ENCODE data around the gene MACROD2.

Gene MACROD2

GRCh38 chr20:14724036-14724435 lies 728.7 kb downstream of the MACROD2 start:
- DNase-seq: no peak

DNA sequence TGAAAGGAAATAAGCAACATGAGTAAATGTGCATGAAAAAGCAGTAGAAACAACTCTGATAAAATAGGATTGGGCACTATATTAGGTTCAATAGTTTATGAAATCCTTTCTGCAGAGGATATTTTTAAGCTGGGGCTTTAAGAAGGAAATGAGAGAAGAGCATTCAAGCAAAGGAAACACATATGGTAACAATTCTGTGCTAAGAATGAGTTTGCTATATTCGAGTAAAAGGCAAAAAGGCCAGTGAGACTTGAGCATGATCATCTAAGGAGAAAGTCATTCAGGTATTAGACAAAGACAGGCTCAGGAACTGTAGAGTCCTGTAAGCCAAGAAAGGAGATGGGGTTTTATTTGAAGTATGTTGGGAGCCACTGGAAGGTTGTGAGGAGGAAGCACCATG lies 729.2 kb downstream of the MACROD2 start:
- no peak for DNase-seq

DNA sequence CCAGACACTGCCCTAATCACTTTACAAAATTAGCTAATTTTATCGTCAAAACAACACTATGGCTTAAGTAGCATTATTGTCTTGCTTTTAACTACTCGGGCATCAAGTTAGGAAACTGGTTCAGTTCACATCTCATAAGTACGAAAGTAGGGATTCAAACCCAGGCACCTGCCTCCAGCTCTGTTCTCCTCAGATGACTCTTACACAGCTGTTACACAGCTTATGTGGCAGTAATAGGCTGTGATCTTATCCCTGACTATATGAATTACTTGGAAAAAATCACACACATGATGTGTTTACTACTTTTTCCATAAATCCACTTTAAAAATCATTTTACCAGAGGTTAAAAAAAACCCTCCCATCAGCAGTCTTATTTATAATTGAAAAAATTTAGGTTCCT lies 731.3 kb downstream of the MACROD2 start:
- DNase-seq: no peak

GRCh38 chr20:14727485-14728150 lies 732.3 kb downstream of the MACROD2 start:
- no peak for DNase-seq

DNA sequence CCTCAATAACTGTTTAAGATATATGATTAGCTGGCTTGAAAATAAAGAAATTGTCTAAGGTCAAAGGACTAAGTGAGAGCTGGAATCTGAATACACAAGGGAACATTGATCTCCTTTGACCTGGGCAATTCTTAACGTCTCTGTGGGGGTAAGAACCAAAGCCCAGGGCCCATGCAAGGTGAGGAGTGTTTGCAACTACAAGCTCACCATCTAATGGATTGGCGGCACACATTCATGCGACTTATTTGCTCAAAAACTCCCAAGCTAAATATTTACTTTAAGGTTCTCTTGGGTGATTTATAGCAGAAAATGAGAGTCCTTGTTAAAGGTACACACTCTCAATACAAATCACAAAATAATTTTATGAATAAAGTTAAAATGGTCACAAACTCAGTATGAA lies 734.1 kb downstream of the MACROD2 start:
- DNase-seq: no peak

GRCh38 chr20:14732343-14732742 lies 737.0 kb downstream of the MACROD2 start:
- DNase-seq: no peak

- DNase-seq: no peak
Measured at GRCh38 chr20:14732996-14733395, 737.7 kb downstream of the MACROD2 start.

GRCh38 chr20:14740380-14740779 lies 745.1 kb downstream of the MACROD2 start:
- DNase-seq: no peak

- no peak for DNase-seq
Measured at GRCh38 chr20:14741616-14742015, 746.3 kb downstream of the MACROD2 start.

DNA sequence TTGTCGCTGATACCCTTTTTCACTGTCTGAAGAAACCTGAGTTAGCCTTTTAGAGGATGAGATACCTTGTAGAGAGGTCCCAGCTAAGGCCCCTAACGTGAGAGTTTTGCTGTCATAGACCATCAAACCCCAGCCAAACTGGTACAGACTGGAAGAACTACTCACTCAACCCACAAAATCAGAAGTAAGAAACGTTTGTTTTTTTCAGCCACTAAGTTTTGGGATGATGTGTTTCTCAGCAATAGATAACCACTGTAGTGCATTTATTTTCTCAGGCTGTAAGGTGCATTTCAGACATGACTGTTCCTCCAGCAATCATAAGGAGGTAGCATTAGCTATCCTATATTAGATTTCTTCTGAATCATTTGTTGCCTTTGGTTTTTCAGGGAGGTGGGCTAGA lies 749.4 kb downstream of the MACROD2 start:
- no peak for DNase-seq

DNA sequence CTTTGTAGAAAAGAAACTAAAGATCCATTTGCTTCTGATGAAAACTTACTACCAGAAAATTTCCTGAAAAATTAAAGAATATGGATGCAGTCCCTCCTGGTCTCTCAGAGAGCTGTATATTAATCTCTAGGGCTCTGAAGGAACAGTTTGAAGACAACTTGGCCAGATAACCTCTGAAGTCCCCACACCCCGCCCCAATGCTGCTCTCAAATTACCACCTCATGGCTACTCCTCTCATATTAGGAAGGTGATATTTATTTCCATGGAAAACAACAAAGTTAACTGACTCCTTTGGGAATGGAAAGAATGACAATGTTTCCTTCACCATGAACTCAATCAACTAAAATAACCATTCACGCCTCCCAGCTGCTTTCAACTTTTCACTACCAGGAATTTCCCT lies 750.5 kb downstream of the MACROD2 start:
- no peak for DNase-seq

- DNase-seq: no peak
Measured at GRCh38 chr20:14751191-14751590, 755.9 kb downstream of the MACROD2 start.

DNA sequence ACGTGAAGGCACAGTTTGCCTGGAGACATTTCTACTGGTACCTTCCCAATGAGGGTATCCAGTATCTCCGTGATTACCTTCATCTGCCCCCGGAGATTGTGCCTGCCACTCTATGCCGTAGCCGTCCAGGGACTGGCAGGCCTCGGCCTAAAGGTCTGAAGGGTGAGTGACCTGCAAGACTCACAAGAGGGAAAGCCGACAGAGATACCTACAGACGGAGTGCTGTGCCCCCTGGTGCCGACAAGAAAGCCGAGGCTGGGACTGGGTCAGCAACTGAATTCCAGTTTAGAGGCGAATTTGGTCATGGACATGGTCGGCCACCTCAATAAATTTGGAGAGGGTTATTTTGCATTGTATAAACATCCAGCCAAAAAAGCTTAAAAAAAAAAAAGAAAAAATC lies 762.4 kb downstream of the MACROD2 start:
- no peak for DNase-seq

DNA sequence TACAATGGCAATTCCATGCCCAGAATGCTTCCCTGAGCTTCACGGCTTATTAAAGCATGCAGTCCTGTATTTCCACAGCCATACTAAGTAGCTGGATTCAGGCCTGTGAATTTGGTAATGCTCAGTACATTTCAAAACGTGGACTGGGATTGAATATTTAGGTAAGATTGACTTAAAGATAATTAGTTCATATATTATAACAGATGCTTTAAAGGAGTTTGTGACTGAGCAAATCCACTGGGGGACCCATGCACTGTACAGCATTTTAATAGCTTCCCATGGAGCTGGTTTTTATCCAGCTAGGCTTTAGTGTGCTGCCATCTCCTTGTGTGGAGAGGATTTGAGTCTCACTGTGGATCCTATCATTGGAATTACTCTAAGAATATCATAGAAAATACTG lies 763.0 kb downstream of the MACROD2 start:
- DNase-seq: no peak

DNA sequence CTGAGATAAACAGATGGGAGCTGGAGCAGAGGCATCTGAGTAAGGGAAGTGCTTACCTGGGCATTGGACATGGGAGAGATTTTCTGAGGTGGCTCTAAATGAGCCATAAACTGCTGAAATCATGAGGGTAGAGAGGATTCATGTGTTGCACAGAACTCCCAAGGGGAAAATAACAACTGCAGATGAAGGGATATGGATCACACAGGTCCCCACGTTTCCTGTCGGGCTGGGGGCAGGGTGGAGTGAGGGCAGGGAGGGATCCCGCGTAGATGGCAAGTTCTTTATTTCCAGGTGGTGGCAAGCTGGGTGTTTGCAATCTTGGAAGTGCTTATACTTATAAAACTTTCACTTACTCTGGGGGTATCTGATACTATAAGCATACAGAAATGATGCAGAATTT lies 764.7 kb downstream of the MACROD2 start:
- DNase-seq: no peak

DNA sequence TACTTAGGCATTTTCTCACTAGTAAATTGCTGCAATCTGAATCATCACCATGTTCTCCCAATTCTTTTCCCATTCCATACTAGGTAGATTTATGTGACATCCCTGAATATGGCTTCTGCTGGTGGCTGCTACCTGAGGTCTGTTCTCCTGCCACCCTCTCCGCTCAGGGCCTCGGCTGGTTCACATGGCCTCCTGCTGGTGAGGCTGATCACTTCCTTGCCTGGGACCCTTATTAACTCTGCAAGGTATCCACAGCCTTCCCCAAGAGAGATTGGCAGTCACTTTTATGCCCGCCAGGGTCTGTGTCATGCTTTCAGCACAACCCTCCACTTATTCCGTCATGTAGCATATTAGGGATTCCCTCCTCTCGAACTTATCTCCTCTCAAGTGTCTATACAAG lies 766.6 kb downstream of the MACROD2 start:
- no peak for DNase-seq

DNA sequence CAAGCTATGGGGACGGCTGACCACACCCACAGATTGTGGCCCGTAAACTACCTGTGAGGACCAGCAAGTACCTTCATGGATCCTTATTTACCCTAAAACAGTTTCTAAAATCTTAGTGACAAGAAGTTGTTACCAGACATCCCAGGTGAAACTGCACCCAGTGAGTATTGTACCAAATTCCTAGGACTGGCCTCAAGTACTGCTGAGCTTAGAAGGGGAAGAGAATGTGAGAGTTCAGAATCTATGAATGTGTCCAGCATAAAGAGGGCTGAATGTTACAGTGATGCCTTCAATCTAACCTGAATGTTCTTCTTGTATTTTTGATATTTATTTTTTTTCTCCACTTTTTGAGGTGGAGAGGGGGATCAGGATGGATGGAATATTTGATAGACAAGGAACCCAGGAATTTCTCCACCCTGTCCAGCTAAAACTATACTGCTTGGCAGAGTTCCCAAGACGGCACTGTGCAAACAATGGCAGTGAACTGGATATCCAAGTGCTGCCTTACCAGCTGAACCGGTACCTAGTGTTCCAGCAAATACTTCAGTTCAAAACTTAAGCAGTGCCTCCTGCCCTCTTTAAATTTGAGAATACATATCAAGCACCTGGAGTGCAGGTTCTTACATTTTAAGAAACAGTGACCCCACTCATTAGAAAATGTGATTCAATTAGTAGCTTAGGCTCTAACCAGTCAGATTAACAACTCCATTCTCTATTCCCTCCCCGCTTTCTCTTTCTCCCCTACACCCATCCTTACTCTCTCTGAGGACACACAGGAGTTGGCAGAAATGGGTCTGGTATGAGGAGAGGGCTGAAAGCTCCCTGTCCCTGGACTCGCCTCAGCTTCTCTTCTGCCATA lies 769.4 kb downstream of the MACROD2 start:
- no peak for DNase-seq

GRCh38 chr20:14765370-14765701 lies 770.0 kb downstream of the MACROD2 start:
- DNase-seq: no peak

DNA sequence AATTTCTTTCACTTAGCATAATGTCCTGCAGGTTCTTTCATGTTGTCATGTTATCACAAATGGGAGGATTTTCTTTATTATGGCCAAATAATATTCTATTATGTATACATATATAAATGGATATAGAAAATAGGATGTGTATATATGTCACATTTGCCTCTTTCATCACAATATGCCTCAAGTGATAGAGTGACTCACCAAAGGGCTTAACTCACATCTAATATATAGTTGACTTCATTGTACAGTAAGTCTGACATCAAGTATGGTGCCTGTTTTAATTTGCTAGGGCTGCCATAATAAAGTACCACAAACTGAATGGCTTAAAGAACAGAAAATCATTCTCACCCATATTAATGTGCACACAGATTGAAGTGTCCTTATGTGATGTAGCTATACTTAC lies 778.2 kb downstream of the MACROD2 start:
- no peak for DNase-seq

- DNase-seq: no peak
Measured at GRCh38 chr20:14775778-14776177, 780.5 kb downstream of the MACROD2 start.

DNA sequence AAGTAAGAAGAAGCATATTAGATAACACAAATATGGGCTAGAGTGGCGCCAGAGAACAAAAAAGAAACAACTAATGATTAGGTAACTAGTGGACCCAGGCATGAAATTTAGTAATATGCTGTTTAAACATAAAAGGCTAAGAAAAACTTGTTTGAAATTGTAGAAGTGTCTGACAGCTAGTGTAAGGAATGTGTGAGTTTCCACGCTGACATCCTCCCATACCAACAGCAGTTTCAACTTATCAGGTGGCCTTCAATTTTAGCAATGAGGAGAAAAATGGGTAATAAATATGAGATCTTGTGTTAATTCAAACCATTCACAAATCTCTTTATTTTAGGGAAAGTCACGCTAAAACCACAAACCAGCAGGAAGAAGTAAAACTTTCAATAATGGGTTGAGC lies 782.3 kb downstream of the MACROD2 start:
- no peak for DNase-seq

- DNase-seq: no peak
Measured at GRCh38 chr20:14778096-14778495, 782.8 kb downstream of the MACROD2 start.

- DNase-seq: no peak
Measured at GRCh38 chr20:14778875-14779274, 783.6 kb downstream of the MACROD2 start.

GRCh38 chr20:14780508-14780907 lies 785.2 kb downstream of the MACROD2 start:
- no peak for DNase-seq

- no peak for DNase-seq
Measured at GRCh38 chr20:14782731-14783130, 787.4 kb downstream of the MACROD2 start.
